ENCODE data around the gene GPRC5C.

- TF ChIP-seq NFIC (IDR thresholded peaks at IDR 0.05) (no peak), USF1 (IDR thresholded peaks at IDR 0.05) (no peak), MAX (IDR thresholded peaks at IDR 0.05) (no peak; the same call in 1 of the 2 replicates), CREB1 (IDR thresholded peaks at IDR 0.05; ENCODE audit: low read depth) (no peak), RAD21 (IDR thresholded peaks at IDR 0.05; ENCODE audit: low read depth) (no peak), EGR1 (IDR thresholded peaks at IDR 0.05) (no peak), CEBPB (IDR thresholded peaks at IDR 0.05) (no peak), TAF1 (IDR thresholded peaks at IDR 0.05; ENCODE audit: low read depth) (no peak)
Measured at GRCh38 chr17:74430706-74431567, 951 bp upstream of the GPRC5C start.

Data from Ishikawa (cell line).